Endothelial cell of umbilical vein (primary cell): Measurements from ENCODE around the gene FES. TPM values are rescaled to one million over a fixed set of nuclear protein-coding genes. Genes with fewer than 3 reads are reported as not detected.
"Not testable (repeated sequence)": the region's sequence is repeated elsewhere in the genome, so short reads cannot be mapped to it uniquely, and the experiment has no call there.

ENCODE experiments used
- BruUV-seq: library from RNA; stranded (reverse); fragments of 400-500 nt; replicated peaks from 2 replicates; lab custom pipeline; 2021; lab: Mats Ljungman, UMichigan
- CTCF ChIA-PET: fragments of 300-600, 350-600 bp; sonication (Branson Sonifier 250); formaldehyde crosslinking; loops from one replicate; lab custom pipeline; 2021; ENCODE audit warnings: antibody characterized with exemption, inconsistent platforms; lab: Charles Lee
- POLR2A ChIA-PET: fragments of 300-600, 350-600 bp; sonication (Branson Sonifier 250); formaldehyde crosslinking; loops from one replicate; lab custom pipeline; 2021; ENCODE audit warnings: antibody characterized with exemption, inconsistent platforms; lab: Charles Lee
- DNase-seq: peaks from one replicate; pipeline ENCODE4 v3.0.0-alpha.2; 2011; ENCODE audit warnings: low read depth, low spot score
- FAIRE-seq: peaks from 2 replicates; lab custom pipeline; 2011; peaks lifted over from hg19 to GRCh38; lab: Jason Lieb, UNC
- H2AFZ ChIP-seq: 2 replicates; pipeline ENCODE4 v1.6.0; 2012; ENCODE audit warnings: low read depth, low read length, control low read depth, inconsistent platforms
- H3K27ac ChIP-seq: 2 replicates; pipeline ENCODE4 v1.5.1; 2011; ENCODE audit warnings: low read depth, mild to moderate bottlenecking, control low read depth, low read length, moderate library complexity; ENCODE audit not compliant: insufficient read depth
- H3K27me3 ChIP-seq, 2 experiments: 2 replicates each; pipeline versions ENCODE4 v1.6.0 to v1.6.1; 2011; ENCODE audit warnings: low read length in 2 of 2, mixed read lengths in 1 of 2; ENCODE audit not compliant: control insufficient read depth in 2 of 2, insufficient read depth in 2 of 2
- H3K36me3 ChIP-seq, 2 experiments: 2 replicates in 1 of 2; 3 replicates in 1 of 2; pipeline ENCODE4 v1.5.1; 2011; ENCODE audit warnings: low read length in 2 of 2, mild to moderate bottlenecking in 1 of 2, moderate library complexity in 1 of 2; ENCODE audit not compliant: control insufficient read depth in 2 of 2, insufficient read depth in 2 of 2; ENCODE audit errors: extremely low read depth in 1 of 2
- H3K4me1 ChIP-seq: 3 replicates; pipeline ENCODE4 v1.5.1; 2011; ENCODE audit warnings: mild to moderate bottlenecking, low read length; ENCODE audit not compliant: control insufficient read depth, insufficient read depth; ENCODE audit errors: extremely low read depth
- H3K4me2 ChIP-seq: 2 replicates; pipeline ENCODE4 v1.6.1; 2011; ENCODE audit warnings: low read length, control low read depth, mixed read lengths; ENCODE audit not compliant: insufficient read depth
- H3K4me3 ChIP-seq, 3 experiments: fragments of 200-600 bp in 1 of 3; sonication (generic), shearing (Covaris generic) in 1 of 3; replicated peaks in 1 of 3; 2 replicates each; pipeline ENCODE4 v1.5.1; 2011 to 2016; ENCODE audit warnings: control low read depth in 3 of 3, low read length in 3 of 3, mild to moderate bottlenecking in 2 of 3, inconsistent platforms in 1 of 3, low read depth in 1 of 3, moderate library complexity in 1 of 3; ENCODE audit not compliant: insufficient read depth in 1 of 3
- H3K79me2 ChIP-seq: 2 replicates; pipeline ENCODE4 v1.6.0; 2012; ENCODE audit warnings: low read length, inconsistent platforms; ENCODE audit not compliant: control insufficient read depth, insufficient read depth
- H3K9ac ChIP-seq: replicated peaks from 2 replicates; pipeline ENCODE3; 2011; ENCODE audit warnings: low read length, control low read depth; ENCODE audit not compliant: insufficient read depth; ENCODE audit errors: extremely low read depth
- H3K9me1 ChIP-seq: replicated peaks from 3 replicates; pipeline ENCODE4 v1.6.0; 2011; ENCODE audit warnings: mild to moderate bottlenecking, low read length; ENCODE audit not compliant: control insufficient read depth, insufficient read depth; ENCODE audit errors: extremely low read depth
- H3K9me3 ChIP-seq: replicated peaks from 2 replicates; pipeline ENCODE4 v1.5.1; 2012; ENCODE audit warnings: low read length, inconsistent platforms; ENCODE audit not compliant: control insufficient read depth, insufficient read depth
- H4K20me1 ChIP-seq: replicated peaks from 2 replicates; pipeline ENCODE3; 2011; ENCODE audit warnings: mild to moderate bottlenecking, low read length; ENCODE audit not compliant: control insufficient read depth, insufficient read depth; ENCODE audit errors: extremely low read depth
- EZH2 ChIP-seq: IDR thresholded peaks from 2 replicates; pipeline ENCODE4 v1.6.1; 2012; ENCODE audit warnings: borderline replicate concordance, low read depth, mild to moderate bottlenecking, moderate library complexity, low read length, inconsistent platforms; ENCODE audit not compliant: severe bottlenecking
- FOS ChIP-seq: IDR thresholded peaks from 2 replicates; pipeline ENCODE4 v1.6.1; 2011; ENCODE audit warnings: mild to moderate bottlenecking, low read length, moderate library complexity, borderline replicate concordance; ENCODE audit not compliant: insufficient read depth
- GATA2 ChIP-seq: IDR thresholded peaks from 2 replicates; pipeline ENCODE4 v1.7.0; 2011; ENCODE audit warnings: low read depth, mild to moderate bottlenecking, moderate library complexity, mixed read lengths, low read length; ENCODE audit not compliant: insufficient read length, insufficient read depth
- JUN ChIP-seq: IDR thresholded peaks from 2 replicates; pipeline ENCODE4 v1.6.1; 2011; ENCODE audit warnings: borderline replicate concordance, low read depth; ENCODE audit not compliant: insufficient read length, insufficient read depth
- MYC ChIP-seq: IDR thresholded peaks from one replicate; pipeline ENCODE4 v1.6.1; 2011; ENCODE audit warnings: mild to moderate bottlenecking, low read depth, low read length
- POLR2A ChIP-seq: IDR thresholded peaks from 2 replicates; pipeline ENCODE4 v1.6.1; 2012; ENCODE audit warnings: low read depth, mild to moderate bottlenecking, control low read depth, low read length
- POLR2AphosphoS5 ChIP-seq: IDR thresholded peaks from 2 replicates; pipeline ENCODE4 v1.6.1; 2012; ENCODE audit warnings: low read depth, mild to moderate bottlenecking, control low read depth, low read length, moderate library complexity; ENCODE audit not compliant: insufficient read depth
- dilution Hi-C: fragments of 300-500 bp; cut with MboI; formaldehyde crosslinking; loops from one replicate; pipeline ENCODE4 v1.15.0; 2019; ENCODE audit warnings: low sequenced_read_pairs; ENCODE audit not compliant: extremely low pct_ligation_motif_present
- intact Hi-C: fragments of 100-400 bp; cut with micrococcal nuclease; formaldehyde crosslinking; loops from one replicate; pipeline ENCODE4 v1.10.0; 2022
- polyA plus RNA-seq, 4 experiments: library from polyadenylated mRNA; depleted of rRNA in 3 of 4; stranded (reverse) in 3 of 4; unstranded in 1 of 4; fragments of >200 nt; gene quantifications; 2 replicates each; pipeline versions ENCODE4 v1.2.1 to v1.2.3, GENCODE V29; 2011 to 2012; ENCODE audit warnings: missing spikeins in 1 of 4
- total RNA-seq: library from RNA; stranded (reverse); gene quantifications from 2 replicates; pipeline ENCODE4 v1.2.3, GENCODE V29; 2021
- TF ChIP-seq, protein P1 (sequence below): IDR thresholded peaks from 2 replicates; pipeline ENCODE4 v1.6.1; 2011; ENCODE audit not compliant: insufficient read depth, insufficient read length
- TF ChIP-seq, protein P2 (sequence below), 2 donors: IDR thresholded peaks; 1 replicate in 1 of 2; 2 replicates in 1 of 2; pipeline ENCODE4 v1.5.1; 2011; ENCODE audit warnings: low read length in 2 of 2, mild to moderate bottlenecking in 2 of 2, moderate library complexity in 2 of 2, control low read depth in 1 of 2, inconsistent platforms in 1 of 2, low read depth in 1 of 2; ENCODE audit not compliant: insufficient read depth in 1 of 2; ENCODE audit errors: extremely low read depth in 1 of 2

The FES gene
- total and polyA plus RNA-seq, 2 donors (not counting 3 experiments of a cell fraction or from before 2014, with no cell fraction given) = 41.5 to 58.1 TPM

DNA sequence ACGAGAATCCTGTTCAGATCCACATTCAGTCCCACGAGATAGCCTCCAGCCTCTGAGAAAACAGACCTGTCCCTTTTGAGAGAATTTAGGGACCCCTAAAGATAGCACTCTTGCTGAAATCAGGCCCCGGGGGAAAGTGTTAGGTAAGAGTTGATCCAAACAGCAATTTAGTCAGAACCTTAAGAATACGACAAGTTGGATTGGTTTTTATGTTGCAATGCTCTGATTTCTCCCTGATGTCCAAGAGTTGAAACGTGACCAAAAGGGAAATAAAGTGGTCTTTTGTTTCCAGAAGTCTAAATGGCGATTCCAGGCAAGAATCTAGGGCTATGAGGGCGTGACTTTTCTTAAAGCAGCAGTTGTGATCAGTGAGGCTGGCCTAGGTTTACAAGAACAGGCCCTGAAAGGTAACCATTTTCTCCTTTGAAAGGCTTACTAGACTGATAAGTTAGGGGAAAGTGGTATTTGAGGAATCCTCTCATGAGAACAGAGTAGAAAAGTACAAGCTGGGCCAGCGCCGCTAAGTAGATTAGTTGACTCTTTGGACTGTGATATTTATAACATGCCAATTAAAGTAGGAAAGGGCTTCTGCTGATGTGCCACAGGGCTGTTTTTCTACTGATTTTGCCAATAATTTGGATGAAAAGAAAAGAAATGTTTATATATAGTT lies 23.7 kb downstream of the FES start:
- intact Hi-C loops (no loop called here), dilution Hi-C loops (no loop called here)
- no TSS peak for BruUV-seq
- no peaks in the 10 kb centered on the region for H4K20me1 ChIP-seq
- no peak overlapping the region for H3K4me3 ChIP-seq
- CTCF ChIA-PET = interaction anchor here (7.3 kb wide), 1 partner anchor 24 kb away, joined by 57 read pairs; the partner anchor contains the start of gene HDDC3
- H3K27ac ChIP-seq = no peak overlapping the region
- peaks cover 10% of the 10 kb centered on the region for H3K4me1 ChIP-seq
- H3K27me3 ChIP-seq = no peaks in the 10 kb centered on the region
- H3K79me2 ChIP-seq = peaks cover 4% of the 10 kb centered on the region
- no peak overlapping the region for H3K4me2 ChIP-seq
- no peak for DNase-seq
- H2AFZ ChIP-seq = no peak overlapping the region
- POLR2A ChIA-PET = no interaction called here
- no peaks in the 10 kb centered on the region for H3K9me3 ChIP-seq
- H3K9ac ChIP-seq = no peak overlapping the region
- H3K9me1 ChIP-seq = no peaks in the 10 kb centered on the region
- H3K36me3 ChIP-seq = peaks cover 5 to 57% of the 10 kb centered on the region in 2 experiments
- no peak for TF ChIP-seq GATA2
- no peak for TF ChIP-seq POLR2A
- TF ChIP-seq FOS = no peak
- no peak for TF ChIP-seq JUN
- TF ChIP-seq EZH2 = no peak
- no peak for TF ChIP-seq POLR2AphosphoS5
- TF ChIP-seq, protein P1, sequence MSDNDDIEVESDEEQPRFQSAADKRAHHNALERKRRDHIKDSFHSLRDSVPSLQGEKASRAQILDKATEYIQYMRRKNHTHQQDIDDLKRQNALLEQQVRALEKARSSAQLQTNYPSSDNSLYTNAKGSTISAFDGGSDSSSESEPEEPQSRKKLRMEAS = no peak
- TF ChIP-seq, protein P2, sequence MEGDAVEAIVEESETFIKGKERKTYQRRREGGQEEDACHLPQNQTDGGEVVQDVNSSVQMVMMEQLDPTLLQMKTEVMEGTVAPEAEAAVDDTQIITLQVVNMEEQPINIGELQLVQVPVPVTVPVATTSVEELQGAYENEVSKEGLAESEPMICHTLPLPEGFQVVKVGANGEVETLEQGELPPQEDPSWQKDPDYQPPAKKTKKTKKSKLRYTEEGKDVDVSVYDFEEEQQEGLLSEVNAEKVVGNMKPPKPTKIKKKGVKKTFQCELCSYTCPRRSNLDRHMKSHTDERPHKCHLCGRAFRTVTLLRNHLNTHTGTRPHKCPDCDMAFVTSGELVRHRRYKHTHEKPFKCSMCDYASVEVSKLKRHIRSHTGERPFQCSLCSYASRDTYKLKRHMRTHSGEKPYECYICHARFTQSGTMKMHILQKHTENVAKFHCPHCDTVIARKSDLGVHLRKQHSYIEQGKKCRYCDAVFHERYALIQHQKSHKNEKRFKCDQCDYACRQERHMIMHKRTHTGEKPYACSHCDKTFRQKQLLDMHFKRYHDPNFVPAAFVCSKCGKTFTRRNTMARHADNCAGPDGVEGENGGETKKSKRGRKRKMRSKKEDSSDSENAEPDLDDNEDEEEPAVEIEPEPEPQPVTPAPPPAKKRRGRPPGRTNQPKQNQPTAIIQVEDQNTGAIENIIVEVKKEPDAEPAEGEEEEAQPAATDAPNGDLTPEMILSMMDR (IDR thresholded peaks at IDR 0.05; ENCODE audit: extremely low read depth in 1 of 2, insufficient read depth in 1 of 2, low read depth in 1 of 2, low read length in 2 of 2) = no peak
- no peak for TF ChIP-seq MYC
- no peak for FAIRE-seq

DNA sequence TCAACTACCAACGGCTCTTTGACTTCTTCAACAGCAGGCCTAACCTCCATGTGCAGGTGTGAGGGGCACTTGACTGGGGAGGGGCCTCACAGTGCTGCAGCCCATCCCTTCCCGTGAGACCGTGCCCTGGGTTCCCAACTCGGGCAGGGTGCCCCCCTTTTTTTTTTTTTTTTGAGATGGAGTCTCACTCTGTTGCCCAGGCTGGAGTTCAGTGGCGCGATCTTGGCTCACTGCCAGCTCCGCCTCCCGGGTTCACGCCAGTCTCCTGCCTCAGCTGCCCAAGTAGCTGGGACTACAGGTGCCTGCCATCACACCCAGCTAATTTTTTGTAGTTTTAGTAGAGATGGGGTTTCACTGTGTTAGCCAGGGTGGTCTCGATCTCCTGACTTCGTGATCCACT lies 25.1 kb downstream of the FES start:
- FAIRE-seq, intact Hi-C loops, H3K27ac ChIP-seq, H4K20me1 ChIP-seq, H3K9me1 ChIP-seq, H3K9ac ChIP-seq, POLR2A ChIA-PET, BruUV-seq, dilution Hi-C loops, H3K4me1 ChIP-seq, H3K9me3 ChIP-seq, H2AFZ ChIP-seq, H3K79me2 ChIP-seq, DNase-seq, H3K4me2 ChIP-seq, H3K27me3 ChIP-seq, H3K4me3 ChIP-seq: not testable (repeated sequence)
- CTCF ChIA-PET = interaction anchor here (0.7 kb wide), 1 partner anchor 27 kb away, joined by 3 read pairs; no protein-coding TSS in a partner anchor
- H3K36me3 ChIP-seq = peaks cover 5 to 67% of the 10 kb centered on the region in 2 experiments
